NCI-H1694 (cell line): ENCODE results near the gene NAA15.
"Not testable (repeated sequence)": the region's sequence is repeated elsewhere in the genome, so short reads cannot be mapped to it uniquely, and the experiment has no call there.

Experiments used
- DNase-seq: peaks from one replicate; lab custom pipeline; 2025; lab: John Stamatoyannopoulos, UW

The NAA15 gene

DNA sequence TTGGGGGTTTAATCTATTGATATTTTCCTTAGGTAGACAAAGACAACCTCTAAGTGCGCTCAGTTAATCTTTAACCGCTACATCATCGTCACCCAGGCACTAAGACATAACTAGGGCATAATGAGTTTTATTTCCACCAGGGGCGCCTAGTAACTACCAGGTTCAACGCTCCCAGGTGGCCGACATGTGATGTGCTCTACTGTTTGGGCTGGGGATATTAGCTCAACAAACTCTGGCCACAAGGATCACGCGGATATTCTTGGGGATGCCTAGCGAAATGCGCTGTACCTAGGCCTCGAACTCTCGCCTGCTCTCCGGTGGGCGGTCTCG lies 151.7 kb downstream of the NAA15 start:
- peak; percentile 51 for DNase-seq

DNA sequence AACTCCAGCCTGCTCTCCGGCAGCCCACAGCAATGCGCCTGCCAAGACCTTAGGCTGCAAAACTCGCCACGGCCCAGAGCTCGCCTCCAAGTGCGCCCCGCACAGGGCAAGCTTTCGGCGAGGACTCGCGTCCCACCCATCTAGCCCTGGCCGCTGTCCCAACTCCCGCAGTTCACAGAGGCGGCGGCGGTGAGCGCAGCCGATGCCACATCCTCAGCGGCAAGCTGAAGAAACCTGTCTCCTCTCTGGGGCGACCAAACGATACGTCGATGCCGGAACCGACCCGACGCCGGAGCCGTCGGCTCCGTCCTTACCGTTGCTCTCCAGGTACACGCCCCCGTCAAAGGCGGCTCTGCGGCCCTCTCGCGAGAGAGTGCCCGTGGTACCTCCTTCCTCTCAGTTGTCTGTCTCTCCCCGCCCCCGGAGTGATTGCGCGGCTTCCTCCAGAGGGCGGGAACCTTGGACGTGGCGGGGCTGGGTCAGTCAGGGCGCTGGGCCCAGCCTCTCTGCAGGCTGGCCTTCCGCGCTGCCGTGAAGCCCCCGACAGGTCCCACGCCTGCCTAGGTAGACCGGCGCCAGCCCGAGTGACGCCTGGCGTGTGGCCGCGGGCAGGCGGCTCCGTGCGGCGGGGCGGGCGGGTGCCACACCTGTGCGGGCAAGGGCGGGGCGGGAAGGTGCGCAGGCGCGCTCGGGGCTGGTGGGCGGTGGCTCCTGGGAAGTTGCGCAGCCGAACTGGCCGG lies 152.2 kb downstream of the NAA15 start:
- peak; percentile 80 for DNase-seq

DNA sequence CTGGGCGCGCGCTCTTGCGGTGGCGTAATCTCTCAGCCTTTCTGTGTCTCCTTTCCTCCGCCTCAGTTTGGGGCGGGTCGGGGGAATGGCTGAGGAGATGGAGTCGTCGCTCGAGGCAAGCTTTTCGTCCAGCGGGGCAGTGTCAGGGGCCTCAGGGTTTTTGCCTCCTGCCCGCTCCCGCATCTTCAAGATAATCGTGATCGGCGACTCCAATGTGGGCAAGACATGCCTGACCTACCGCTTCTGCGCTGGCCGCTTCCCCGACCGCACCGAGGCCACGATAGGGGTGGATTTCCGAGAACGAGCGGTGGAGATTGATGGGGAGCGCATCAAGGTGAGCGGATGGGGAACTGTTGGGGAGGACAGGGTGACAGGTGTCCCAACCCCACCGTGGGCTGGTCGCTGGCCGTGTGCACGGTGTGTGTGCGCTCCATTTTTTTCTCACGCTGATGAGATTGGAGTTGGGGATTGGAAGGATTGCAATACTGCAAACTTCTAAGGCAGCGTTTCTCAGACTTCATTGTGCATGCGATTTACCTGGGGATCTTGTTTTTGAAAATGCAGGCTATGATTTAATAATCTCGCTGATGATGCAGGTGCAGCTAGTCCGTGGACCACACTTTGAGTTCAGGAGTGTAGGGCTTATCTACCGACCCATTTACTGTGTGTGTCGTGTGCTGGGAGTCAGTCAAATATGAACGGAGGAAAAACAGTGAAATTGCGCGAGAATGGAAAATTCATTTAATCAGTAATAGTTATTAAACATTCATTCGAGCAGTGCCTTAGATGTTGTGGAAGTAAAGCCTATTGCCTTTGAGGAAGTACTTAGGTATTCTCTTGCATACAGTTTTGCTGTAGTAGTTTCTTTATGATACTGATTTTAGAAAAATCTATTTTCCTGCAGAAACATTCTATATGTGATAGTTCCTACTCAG lies 153.1 kb downstream of the NAA15 start, which contains the start of gene RAB33B:
Gene RAB33B (plus strand): TSS at position 11 of the 935 bp plus-strand sequence. CDS start 75 bp downstream, at position 86.
- peak; percentile 73 for DNase-seq

DNA sequence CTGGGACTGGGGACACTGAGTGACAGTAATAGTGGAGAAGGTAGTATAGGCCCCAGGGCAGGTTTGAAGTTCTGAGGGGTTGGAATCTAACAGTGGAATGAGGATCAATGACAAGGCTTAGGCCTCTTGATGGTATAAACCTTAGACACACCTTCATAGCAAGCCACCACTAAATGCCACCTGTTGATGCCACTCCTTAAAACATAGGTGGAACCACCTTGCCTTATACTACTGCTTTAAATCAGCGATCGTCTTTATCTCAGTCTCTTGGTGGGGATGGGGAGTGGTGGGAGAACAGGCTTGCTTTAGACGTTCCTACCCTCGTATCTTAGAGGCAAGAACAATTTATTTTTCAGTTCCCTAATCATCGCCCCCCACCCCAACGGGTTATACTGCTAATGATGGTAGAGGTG lies 153.8 kb downstream of the NAA15 start:
- no peak for DNase-seq

DNA sequence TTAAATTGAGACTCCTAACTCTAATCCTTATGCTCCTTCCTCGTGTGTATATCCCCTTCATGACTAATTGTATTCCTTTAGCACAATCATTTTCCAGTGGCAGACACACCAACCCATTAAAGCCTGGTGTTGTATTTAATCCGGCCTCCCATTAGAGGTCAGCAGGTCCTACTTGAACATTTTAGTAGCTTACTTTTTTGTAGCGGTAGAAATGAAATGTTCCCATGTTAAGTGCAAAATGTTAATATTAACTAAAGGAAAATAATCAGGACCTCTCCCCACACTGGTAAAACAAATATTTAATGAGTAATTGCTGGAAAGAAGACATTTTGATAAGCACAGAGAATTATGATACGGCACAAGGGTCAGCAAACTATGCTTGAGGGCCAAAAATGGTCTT lies 156.0 kb downstream of the NAA15 start:
- no peak for DNase-seq

DNA sequence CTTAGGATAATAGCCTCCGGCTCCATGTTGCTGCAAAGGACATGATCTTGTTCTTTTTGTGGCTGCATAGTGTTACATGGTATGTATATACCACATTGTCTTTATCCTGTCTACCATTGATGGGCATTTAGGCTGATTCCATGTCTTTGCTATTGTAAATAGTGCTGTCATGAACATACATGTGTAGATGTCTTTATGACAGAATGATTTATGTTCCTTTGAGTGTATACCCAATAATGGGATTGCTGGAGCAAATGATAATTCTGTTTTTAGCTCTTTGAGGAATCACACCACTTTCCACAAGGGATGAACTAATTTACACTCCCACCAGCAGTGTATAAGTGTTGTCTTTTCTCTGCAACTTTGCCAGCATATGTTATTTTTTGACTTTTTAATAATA lies 157.2 kb downstream of the NAA15 start:
- DNase-seq: no peak

DNA sequence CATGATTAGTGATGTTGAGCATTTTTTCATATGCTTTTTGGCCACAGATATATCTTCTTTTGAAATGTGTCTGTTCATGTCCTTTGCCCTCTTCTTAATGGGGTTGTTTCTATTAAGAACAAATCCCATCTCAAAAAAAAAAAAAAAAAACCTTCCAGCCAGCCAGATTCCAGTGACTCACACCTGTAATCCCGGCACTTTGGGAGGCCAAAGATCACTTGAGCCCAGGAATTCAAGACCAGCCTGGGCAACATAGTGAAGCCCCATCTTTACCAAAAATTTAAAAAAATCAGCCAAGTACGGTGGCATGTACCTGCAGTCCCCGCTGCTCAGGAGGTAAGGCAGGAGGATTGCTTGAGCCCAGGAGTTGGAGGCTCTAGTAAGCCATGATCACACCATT lies 157.7 kb downstream of the NAA15 start:
- DNase-seq: no peak

DNA sequence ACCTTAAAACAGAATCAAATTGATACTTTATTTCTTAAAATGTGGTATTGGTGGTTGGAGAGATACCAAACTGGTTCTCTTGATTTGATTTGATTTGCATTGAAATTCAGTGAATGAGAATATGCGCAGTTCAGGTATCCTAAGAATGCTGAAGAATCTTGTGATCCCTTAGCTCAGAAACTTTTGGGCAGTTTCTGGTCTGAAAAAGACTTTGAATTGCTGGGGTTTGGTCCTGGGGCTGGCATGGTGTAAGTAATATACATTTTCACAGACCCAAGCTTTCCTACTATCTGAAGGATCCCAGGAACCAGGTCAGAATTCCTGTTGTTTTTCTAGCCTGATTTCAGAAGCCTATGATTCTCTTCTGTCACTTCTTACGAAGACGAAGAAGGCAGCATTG lies 159.3 kb downstream of the NAA15 start:
- DNase-seq: no peak

DNA sequence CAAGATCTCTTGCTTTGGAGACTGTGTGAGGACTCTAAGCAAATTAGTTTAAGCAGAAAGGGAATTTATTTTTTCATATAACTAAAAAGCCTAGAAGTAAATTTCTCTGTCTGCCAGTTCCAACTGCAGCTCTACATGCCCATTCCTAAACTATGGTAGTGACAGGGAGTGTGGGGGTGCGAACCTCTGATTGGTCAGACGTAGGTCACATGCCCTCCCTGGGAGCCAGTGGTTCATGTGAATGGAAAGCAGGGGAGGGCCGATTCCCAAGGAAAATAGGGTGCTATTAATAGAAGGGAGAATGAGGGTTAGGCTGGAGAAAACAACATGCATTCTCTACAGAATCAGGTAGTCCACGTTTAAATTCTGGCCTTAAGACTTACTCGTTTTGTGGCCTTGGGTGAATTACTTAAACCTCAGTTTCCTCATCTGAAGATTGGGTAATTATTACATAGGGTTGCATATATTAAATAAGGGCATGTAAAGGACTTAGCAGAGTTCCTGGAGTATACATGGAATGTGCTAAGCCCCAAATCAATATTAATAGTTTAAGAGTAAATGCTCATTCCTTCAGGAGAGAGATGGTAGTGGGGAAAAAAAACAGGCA lies 159.8 kb downstream of the NAA15 start:
- DNase-seq: no peak

DNA sequence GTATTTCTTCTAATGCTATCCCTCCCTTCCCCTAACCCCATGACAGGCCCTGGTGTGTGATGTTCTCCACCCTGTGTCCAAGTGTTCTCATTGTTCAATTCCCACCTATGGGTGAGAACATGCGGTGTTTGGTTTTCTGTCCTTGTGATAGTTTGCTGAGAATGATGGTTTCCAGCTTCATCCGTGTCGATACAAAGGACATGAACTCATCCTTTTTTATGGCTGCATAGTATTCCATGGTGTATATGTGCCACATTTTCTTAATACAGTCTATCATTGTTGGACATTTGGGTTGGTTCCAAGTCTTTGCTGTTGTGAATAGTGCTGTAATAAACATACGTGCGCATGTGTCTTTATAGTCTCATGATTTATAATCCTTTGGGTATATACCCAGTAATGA lies 163.2 kb downstream of the NAA15 start:
- DNase-seq: not testable (repeated sequence)

DNA sequence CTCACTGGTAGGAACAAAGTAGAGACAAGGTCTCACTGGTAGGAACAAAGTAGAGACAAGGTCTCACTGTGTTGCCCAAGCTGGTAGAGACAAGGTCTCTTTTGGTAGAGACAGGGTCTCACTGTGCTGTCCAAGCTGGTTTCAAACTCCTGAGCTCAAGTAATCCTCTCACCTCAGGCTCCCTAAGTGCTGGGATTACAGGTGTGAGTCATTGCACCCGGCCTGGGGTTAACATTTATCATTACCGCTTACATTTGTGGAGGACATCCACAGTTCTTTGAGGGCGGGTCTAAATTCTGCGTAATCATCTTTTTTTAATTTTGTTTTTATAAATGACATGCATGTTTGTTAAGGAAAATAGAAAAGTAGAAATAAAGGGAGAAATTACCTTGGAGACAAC lies 164.6 kb downstream of the NAA15 start:
- DNase-seq: no peak

DNA sequence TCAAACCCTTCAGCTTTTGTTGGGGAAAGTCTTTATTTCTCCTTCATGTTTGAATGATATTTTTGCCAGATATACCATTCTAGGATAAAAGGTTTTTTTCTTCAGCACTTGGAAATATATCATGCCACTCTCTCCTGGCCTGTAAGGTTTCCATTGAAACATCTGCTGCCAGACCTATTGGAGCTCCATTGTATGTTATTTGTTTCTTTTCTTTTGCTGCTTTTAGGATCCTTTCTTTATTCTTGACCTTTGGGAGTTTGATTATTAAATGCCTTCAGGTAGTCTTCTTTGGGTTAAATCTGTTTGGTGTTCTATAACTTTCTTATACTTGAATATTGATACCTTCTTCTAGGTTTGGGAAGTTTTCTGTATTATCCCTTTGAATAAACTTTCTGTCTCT lies 167.5 kb downstream of the NAA15 start:
- not testable (repeated sequence) for DNase-seq

DNA sequence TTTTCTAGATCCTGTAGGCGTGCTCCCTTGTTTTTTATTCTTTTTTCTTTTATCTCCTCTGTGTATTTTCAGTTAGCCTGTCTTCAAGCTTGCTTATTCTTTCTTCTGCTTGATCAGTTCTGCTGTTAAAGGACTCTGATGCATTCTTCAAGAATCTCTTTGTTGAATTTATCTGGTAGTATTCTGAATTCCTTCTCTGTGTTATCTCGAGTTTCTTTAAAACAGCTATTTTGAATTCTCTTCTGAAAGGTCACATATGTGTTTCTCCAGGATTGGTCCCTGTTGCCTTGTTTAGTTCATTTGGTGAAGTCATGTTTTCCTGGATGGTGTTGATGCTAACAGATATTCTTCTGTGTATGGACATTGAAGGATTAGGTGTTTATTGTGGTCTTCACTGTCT lies 167.9 kb downstream of the NAA15 start:
- no peak for DNase-seq
